Measurements from ENCODE around the gene FAR2.

DNA sequence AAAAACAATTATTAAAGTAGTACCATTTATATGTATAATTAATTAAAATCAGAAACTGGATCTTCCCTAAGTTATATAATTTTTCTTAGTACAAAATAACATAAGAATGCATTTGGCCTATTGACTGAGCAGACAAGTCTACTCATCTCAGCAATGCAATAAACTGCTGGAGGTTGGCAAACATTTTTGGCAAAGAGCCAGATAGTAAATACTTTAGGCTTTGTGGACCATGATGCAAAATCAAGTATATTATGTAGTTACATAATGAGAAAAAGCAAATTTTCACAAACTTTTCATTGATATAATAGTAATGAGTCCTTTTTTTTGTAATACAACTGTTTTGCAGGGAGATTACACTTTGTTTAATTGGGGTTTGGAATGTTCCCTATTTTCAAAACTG, 201.0 kb downstream of the FAR2 start:
- TF ChIP-seq, protein P1, sequence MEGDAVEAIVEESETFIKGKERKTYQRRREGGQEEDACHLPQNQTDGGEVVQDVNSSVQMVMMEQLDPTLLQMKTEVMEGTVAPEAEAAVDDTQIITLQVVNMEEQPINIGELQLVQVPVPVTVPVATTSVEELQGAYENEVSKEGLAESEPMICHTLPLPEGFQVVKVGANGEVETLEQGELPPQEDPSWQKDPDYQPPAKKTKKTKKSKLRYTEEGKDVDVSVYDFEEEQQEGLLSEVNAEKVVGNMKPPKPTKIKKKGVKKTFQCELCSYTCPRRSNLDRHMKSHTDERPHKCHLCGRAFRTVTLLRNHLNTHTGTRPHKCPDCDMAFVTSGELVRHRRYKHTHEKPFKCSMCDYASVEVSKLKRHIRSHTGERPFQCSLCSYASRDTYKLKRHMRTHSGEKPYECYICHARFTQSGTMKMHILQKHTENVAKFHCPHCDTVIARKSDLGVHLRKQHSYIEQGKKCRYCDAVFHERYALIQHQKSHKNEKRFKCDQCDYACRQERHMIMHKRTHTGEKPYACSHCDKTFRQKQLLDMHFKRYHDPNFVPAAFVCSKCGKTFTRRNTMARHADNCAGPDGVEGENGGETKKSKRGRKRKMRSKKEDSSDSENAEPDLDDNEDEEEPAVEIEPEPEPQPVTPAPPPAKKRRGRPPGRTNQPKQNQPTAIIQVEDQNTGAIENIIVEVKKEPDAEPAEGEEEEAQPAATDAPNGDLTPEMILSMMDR (IDR thresholded peaks at IDR 0.05): no peak
- TF ChIP-seq POLR2A (IDR thresholded peaks at IDR 0.05): no peak

Data from testis (tissue), 2 donors.